SW 1271 (cell line): ENCODE measurements around the gene RPEL1.

Experiments used
- DNase-seq, 2 experiments: peaks; one replicate each; lab custom pipeline; 2025; lab: John Stamatoyannopoulos, UW

RPEL1 gene

DNA sequence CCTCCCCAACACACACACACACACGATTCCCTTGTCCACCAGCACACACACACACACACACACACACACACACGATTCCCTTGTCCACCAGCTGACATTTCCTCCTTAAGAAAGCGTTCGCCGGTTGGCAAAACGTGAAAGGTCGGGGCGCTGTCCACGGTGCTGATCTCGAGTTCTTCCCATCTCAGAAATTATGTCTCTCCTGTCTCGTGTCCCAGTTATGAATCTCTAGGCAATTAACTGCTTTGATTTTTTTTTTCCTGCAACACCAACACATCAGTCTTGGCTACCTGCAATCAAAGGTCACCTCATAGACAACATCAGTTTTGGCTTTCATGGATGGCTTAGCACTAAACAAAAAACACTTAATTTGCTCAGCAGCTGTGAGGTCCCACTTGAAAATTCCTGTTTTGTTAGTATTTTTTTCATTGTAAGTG is 33.2 kb downstream of the RPEL1 start:
- peak in 1 of 2 experiments; percentile 15 for DNase-seq

DNA sequence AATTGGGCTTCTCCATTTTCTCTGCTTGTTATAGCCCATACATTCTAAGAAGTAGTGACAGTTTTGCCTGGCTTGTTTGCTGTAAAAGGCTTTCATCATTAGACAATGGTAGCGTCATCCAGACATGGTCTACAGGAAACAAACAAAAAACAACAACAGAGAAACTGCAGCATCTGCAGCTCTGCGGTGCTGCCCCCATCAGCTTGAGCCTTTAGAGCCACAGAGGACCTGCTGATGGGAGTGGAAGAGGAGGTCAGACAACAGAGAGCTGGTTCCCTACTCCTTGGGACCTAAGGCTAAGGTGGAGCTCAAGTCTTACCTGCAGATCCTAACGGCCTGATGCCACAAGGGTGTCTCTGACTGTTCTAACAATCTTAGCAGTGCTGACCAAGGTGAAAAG is 34.3 kb downstream of the RPEL1 start:
- no peak for DNase-seq

DNA sequence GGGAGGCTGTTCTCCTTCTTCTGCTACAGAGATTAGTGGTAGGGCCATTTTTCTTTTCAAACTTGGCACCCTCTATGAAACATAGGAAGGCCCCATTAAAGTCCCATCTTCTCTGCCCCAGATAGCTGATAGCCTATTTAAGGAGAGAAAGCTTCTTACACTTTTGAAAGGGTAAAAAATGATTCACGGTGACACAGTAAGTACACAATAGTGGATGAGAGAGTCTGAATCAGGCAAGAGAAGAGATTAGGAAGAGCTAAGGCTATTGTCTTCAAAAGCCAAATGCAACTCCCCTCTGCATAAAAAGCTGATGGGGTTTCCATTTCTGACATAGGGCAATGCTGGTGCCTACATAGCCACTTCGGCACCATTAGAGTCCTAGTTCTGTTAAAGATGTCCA is 34.8 kb downstream of the RPEL1 start:
- DNase-seq: no peak

DNA sequence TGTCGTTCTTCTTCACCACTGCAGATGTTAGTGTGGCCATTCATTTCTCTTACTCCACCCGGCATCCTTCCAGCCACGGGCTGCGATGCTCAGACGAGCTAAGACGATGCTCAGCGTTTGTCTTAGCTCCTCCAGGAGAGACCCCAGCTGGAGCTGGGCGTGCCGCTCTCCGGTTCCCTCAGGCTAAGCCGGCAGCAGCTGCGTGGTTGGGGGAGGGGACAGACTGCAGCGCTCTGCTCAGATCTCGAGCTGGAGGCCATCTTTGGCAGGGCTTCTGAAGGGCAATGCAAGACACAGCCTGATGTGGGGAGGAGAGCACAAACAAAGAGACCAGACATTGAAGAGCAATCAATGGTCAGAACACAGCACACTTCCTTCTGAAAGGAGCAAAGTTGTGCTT is 36.1 kb downstream of the RPEL1 start:
- no peak for DNase-seq

DNA sequence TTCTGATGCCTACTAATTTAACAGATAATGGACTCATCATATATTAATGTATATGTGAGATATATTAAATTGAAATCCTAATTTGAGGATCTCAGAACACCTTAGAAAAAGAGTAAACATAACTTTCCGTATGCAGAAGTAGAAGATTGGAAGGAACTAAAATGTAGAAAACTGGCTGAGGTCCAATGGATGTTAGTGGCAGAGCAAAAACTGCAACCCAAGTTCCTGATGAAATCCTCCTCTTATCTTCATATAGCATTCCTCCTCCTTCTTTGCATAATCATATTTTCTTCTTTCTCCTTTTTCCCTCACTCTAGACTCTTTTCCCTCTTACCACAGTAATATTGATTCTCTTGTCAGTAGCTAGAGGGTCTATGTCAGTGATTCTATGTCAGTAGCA is 37.3 kb downstream of the RPEL1 start:
- no peak for DNase-seq

DNA sequence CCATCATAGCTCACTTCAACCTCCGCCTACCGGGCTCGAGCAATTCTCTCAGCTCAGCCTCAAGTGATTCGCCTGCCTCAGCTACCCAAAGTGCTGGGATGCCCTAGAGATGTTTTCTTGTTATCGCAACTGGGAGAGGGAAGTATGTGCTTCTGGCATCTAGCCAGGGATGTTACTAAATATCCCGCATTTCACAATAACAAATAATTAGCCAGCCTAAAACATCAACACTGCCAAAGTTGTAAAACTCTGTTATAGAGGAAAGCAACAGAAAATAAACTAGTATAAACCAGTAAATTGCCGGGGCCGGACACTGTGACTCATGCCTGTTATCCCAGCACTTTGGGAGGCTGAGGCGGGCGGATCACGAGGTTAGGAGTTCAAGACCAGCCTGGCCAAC is 38.5 kb downstream of the RPEL1 start:
- DNase-seq: no peak

DNA sequence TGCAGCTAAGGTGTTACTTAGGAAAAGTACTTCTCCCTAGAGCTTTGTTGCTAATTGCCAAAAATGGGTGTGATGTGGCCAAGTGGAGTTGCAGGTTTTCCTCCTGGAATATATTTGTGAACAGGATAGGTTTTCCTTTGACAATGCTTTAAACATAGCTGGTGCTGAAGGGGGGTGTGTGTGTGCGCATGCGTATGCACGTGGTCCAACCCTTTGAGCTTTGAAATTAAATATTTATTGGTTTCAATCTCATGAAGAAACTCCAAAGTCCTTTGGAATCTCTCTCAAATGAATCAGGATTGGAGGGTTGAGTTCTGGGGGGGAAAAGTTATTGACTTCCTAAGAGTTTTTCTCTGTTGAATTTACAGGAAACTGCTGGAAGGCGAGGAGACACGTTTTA is 42.3 kb downstream of the RPEL1 start:
- no peak for DNase-seq

DNA sequence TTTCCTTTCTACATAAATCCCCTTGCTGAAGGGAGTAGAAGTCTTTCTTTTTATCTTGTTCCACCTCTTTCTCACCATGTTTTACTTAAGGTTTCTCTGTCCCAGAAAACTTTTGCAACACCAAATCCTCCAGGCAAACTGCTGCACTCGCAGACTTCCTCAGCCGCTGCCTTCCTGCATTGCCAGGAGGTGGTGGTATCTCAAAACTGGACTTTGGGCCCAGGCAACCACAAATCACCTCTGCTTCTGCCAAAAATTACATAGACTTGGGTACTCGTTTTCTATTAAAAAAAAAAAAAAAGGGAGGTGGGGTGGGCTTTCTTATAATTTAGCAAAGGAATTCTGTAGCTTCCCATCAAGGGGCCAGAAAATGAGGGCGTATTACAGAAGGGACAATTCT is 45.9 kb downstream of the RPEL1 start:
- DNase-seq: no peak

DNA sequence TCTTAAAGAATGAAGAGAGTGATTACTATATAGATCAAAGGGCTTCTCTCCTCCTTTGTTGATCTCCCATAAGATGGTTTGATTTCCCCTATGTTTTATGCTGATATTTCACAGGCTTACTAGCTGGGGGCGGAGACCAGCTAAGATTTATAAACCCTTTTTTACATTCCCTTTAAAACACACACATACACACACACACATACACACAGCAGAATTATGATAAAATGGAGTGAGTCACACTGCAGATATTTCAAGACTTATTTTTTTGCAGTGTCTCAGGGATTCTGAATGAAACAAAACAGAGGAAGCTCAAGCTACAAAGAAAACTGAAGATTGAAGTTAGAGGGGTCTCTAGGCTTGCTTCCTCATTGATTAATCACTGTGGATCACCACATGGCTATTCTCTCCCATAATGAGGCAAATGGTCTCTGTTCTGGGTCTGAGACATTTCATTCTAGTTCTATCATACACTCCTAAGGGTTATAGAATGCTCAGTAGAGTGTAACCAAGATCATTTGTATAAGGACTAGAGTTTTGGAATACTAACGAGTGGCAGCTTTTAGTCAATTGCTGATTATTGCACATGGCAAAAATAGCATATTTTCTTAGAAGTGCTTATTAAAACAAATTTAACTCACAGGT is 49.8 kb downstream of the RPEL1 start:
- no peak for DNase-seq
